HepG2 (cell line): ENCODE data around the gene ATG4B. TPM values are rescaled to one million over a fixed set of nuclear protein-coding genes. Genes with fewer than 3 reads are reported as not detected.

Experiments used
- ADNP ChIP-seq: sonication (generic); formaldehyde crosslinking; IDR thresholded peaks from 2 replicates; pipeline ENCODE4 v1.4.0; 2020; ENCODE audit warnings: missing genetic modification reagents
- ELF4 ChIP-seq: sonication (generic); formaldehyde crosslinking; IDR thresholded peaks from 2 replicates; pipeline ENCODE4 v1.5.0; 2020; ENCODE audit warnings: missing genetic modification reagents, mild to moderate bottlenecking, moderate library complexity, borderline replicate concordance
- ETV6 ChIP-seq: sonication (generic); formaldehyde crosslinking; conservative IDR thresholded peaks from 2 replicates; pipeline ENCODE4 v1.4.0; 2020; ENCODE audit warnings: missing genetic modification reagents
- GZF1 ChIP-seq: sonication (generic); formaldehyde crosslinking; IDR thresholded peaks from 2 replicates; pipeline ENCODE4 v1.5.1; 2020; ENCODE audit warnings: mild to moderate bottlenecking, missing genetic modification reagents
- HDAC2 ChIP-seq: sonication (generic); formaldehyde crosslinking; IDR thresholded peaks from 2 replicates; pipeline ENCODE4 v1.4.0; 2020; ENCODE audit warnings: missing genetic modification reagents
- KAT7 ChIP-seq: IDR thresholded peaks from 2 replicates; pipeline ENCODE4 v1.6.1; 2018; ENCODE audit warnings: borderline replicate concordance, missing compliant biosample characterization
- KDM6A ChIP-seq: IDR thresholded peaks from 2 replicates; pipeline ENCODE4 v1.6.1; 2016; ENCODE audit warnings: low read depth
- MAF1 ChIP-seq: sonication (generic); formaldehyde crosslinking; IDR thresholded peaks from 2 replicates; pipeline ENCODE4 v1.5.0; 2020; ENCODE audit warnings: missing genetic modification reagents, borderline replicate concordance
- MAZ ChIP-seq, 2 experiments: sonication (generic) in 1 of 2; formaldehyde crosslinking in 1 of 2; IDR thresholded peaks; 2 replicates each; pipeline versions ENCODE4 v1.5.0 to v1.6.1; 2012 to 2020; ENCODE audit warnings: low read depth in 2 of 2, mild to moderate bottlenecking in 2 of 2, borderline replicate concordance in 1 of 2, improper control_type of control experiment in 1 of 2, low read length in 1 of 2, missing genetic modification reagents in 1 of 2, moderate library complexity in 1 of 2
- MIXL1 ChIP-seq: IDR thresholded peaks from 2 replicates; pipeline ENCODE4 v1.6.1; 2016
- RARA ChIP-seq: IDR thresholded peaks from 2 replicates; pipeline ENCODE4 v1.6.1; 2016; ENCODE audit warnings: missing genetic modification reagents, missing compliant biosample characterization
- REPIN1 ChIP-seq: sonication (generic); formaldehyde crosslinking; IDR thresholded peaks from 2 replicates; pipeline ENCODE4 v1.8.0; 2022; ENCODE audit warnings: missing genetic modification reagents, low read depth, mild to moderate bottlenecking, borderline replicate concordance
- RFX5 ChIP-seq: IDR thresholded peaks from 2 replicates; pipeline ENCODE4 v1.6.1; 2011; ENCODE audit warnings: low read depth, low read length, improper control_type of control experiment
- SIN3B ChIP-seq: fragments of 150-350 bp; IDR thresholded peaks from 2 replicates; pipeline ENCODE4 v1.6.1; 2014; ENCODE audit warnings: low read length
- SOX6 ChIP-seq, 2 experiments: fragments of 450-650 bp in 1 of 2; sonication (generic) in 1 of 2; formaldehyde crosslinking in 1 of 2; IDR thresholded peaks; 2 replicates each; pipeline versions ENCODE4 v1.4.0 to v1.6.1; 2017 to 2020; ENCODE audit warnings: antibody characterized with exemption in 1 of 2, mild to moderate bottlenecking in 1 of 2, missing genetic modification reagents in 1 of 2
- TCF7L2 ChIP-seq: IDR thresholded peaks from 2 replicates; pipeline ENCODE4 v1.6.1; 2011; ENCODE audit warnings: mild to moderate bottlenecking, low read depth, low read length, moderate library complexity
- ZBTB7A ChIP-seq: sonication (generic); formaldehyde crosslinking; IDR thresholded peaks from 2 replicates; pipeline ENCODE4 v1.8.0; 2022; ENCODE audit warnings: mild to moderate bottlenecking, missing genetic modification reagents
- ZFAT ChIP-seq: sonication (generic); formaldehyde crosslinking; conservative IDR thresholded peaks from 2 replicates; pipeline ENCODE4 v1.8.1; 2023; ENCODE audit warnings: missing genetic modification reagents, inconsistent platforms
- ZFP1 ChIP-seq: IDR thresholded peaks from 2 replicates; pipeline ENCODE4 v1.6.1; 2016
- ZMYM4 ChIP-seq: sonication (generic); formaldehyde crosslinking; IDR thresholded peaks from 2 replicates; pipeline ENCODE4 v1.8.1; 2023; ENCODE audit warnings: mild to moderate bottlenecking, missing genetic modification reagents
- ZNF33B ChIP-seq: sonication (generic); formaldehyde crosslinking; IDR thresholded peaks from 2 replicates; pipeline ENCODE4 v1.5.1; 2020; ENCODE audit warnings: mild to moderate bottlenecking, missing genetic modification reagents
- ZNF598 ChIP-seq: sonication (generic); formaldehyde crosslinking; IDR thresholded peaks from 2 replicates; pipeline ENCODE4 v1.5.1; 2020; ENCODE audit warnings: mild to moderate bottlenecking, missing genetic modification reagents, borderline replicate concordance
- ZNF616 ChIP-seq: sonication (generic); formaldehyde crosslinking; IDR thresholded peaks from 2 replicates; pipeline ENCODE4 v1.5.0; 2020; ENCODE audit warnings: low read depth, mild to moderate bottlenecking, missing genetic modification reagents
- ZNF703 ChIP-seq: sonication (generic); formaldehyde crosslinking; IDR thresholded peaks from 2 replicates; pipeline ENCODE4 v1.5.1; 2020; ENCODE audit warnings: missing genetic modification reagents, mild to moderate bottlenecking, moderate library complexity, borderline replicate concordance
- ZNF713 ChIP-seq: sonication (generic); formaldehyde crosslinking; IDR thresholded peaks from 2 replicates; pipeline ENCODE4 v1.4.0; 2020; ENCODE audit warnings: mild to moderate bottlenecking, missing genetic modification reagents
- ZNF724P ChIP-seq: sonication (generic); formaldehyde crosslinking; IDR thresholded peaks from 2 replicates; pipeline ENCODE4 v1.8.0; 2022; ENCODE audit warnings: missing genetic modification reagents, borderline replicate concordance
- polyA plus RNA-seq, 8 experiments: library from polyadenylated mRNA; depleted of rRNA in 3 of 8; stranded (reverse) in 7 of 8; unstranded in 1 of 8; fragments of >200 nt; fragmentation: Illumina TruSeq in 4 of 8; extraction: Trizol in 4 of 8; gene quantifications; 2 replicates each; pipeline versions ENCODE4 v1.2.1 to v1.2.3, GENCODE V29; 2011 to 2016; ENCODE audit warnings: low read depth in 4 of 8, missing spikeins in 1 of 8, mixed read lengths in 1 of 8; ENCODE audit not compliant: insufficient read depth in 1 of 8
- total RNA-seq, 5 experiments: library from RNA; depleted of rRNA; stranded (reverse); fragments of >200 nt; fragmentation: Illumina TruSeq; extraction: Trizol; gene quantifications; 2 replicates each; pipeline ENCODE4 v1.2.3, GENCODE V29; 2016; ENCODE audit warnings: low read depth in 1 of 5
- TF ChIP-seq, protein P1 (sequence below): sonication (generic); formaldehyde crosslinking; IDR thresholded peaks from 2 replicates; pipeline ENCODE4 v1.5.0; 2020; ENCODE audit warnings: missing genetic modification reagents
- TF ChIP-seq, protein P2 (sequence below): sonication (generic); formaldehyde crosslinking; conservative IDR thresholded peaks from 2 replicates; pipeline ENCODE4 v1.4.0; 2020; ENCODE audit warnings: missing genetic modification reagents
- TF ChIP-seq, protein P3 (sequence below), 2 experiments: fragments of 450-650 bp in 1 of 2; sonication (generic) in 1 of 2; formaldehyde crosslinking; IDR thresholded peaks; 2 replicates each; pipeline versions ENCODE4 v1.5.0 to v1.8.0; 2020 to 2022; ENCODE audit warnings: mild to moderate bottlenecking in 1 of 2, missing genetic modification reagents in 1 of 2

Gene ATG4B
- total and polyA plus RNA-seq, 2 of the 13 experiments (the other 11 are each of a cell fraction or from before 2014, with no cell fraction given), result 95.5 to 239 TPM

DNA sequence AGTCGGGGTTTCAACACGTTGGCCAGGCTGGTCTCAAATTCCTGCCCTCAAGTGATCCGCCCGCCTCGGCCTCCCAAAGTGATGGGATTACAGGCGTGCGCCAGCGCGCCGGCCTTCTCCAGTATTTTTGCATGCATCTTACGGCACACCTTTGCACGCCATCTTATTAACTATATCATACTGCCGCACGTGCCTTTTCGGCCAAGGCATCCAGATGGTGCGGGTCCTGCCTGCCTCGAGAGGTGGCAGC is 63.6 kb downstream of the ATG4B start (continued):
- TF ChIP-seq ADNP, result no peak
- TF ChIP-seq, protein P1, sequence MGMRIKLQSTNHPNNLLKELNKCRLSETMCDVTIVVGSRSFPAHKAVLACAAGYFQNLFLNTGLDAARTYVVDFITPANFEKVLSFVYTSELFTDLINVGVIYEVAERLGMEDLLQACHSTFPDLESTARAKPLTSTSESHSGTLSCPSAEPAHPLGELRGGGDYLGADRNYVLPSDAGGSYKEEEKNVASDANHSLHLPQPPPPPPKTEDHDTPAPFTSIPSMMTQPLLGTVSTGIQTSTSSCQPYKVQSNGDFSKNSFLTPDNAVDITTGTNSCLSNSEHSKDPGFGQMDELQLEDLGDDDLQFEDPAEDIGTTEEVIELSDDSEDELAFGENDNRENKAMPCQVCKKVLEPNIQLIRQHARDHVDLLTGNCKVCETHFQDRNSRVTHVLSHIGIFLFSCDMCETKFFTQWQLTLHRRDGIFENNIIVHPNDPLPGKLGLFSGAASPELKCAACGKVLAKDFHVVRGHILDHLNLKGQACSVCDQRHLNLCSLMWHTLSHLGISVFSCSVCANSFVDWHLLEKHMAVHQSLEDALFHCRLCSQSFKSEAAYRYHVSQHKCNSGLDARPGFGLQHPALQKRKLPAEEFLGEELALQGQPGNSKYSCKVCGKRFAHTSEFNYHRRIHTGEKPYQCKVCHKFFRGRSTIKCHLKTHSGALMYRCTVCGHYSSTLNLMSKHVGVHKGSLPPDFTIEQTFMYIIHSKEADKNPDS, result no peak
- TF ChIP-seq ZNF33B (CRISPR knock-in tag), result no peak
- TF ChIP-seq, protein P2, sequence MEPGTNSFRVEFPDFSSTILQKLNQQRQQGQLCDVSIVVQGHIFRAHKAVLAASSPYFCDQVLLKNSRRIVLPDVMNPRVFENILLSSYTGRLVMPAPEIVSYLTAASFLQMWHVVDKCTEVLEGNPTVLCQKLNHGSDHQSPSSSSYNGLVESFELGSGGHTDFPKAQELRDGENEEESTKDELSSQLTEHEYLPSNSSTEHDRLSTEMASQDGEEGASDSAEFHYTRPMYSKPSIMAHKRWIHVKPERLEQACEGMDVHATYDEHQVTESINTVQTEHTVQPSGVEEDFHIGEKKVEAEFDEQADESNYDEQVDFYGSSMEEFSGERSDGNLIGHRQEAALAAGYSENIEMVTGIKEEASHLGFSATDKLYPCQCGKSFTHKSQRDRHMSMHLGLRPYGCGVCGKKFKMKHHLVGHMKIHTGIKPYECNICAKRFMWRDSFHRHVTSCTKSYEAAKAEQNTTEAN (CRISPR knock-in tag), result no peak
- TF ChIP-seq KDM6A (CRISPR knock-in tag), result no peak
- TF ChIP-seq MAF1, result no peak
- TF ChIP-seq GZF1 (CRISPR knock-in tag), result no peak
- 0 out of 2 replicates have a peak, but pooled peaks have one; percentile 62 for TF ChIP-seq ZNF598
- TF ChIP-seq ZBTB7A (CRISPR knock-in tag), result no peak
- no peak for TF ChIP-seq ZNF713
- TF ChIP-seq KAT7, result peak; percentile 49; the same call in 1 of the 2 replicates
- no peak for TF ChIP-seq ZMYM4 (CRISPR knock-in tag)
- TF ChIP-seq ZNF616 (CRISPR knock-in tag), result no peak
- no peak; the same call in 1 of the 2 replicates for TF ChIP-seq ZNF703 (CRISPR knock-in tag)
- TF ChIP-seq ZFP1, result 0 out of 2 replicates have a peak, but pooled peaks have one; percentile 52
- no peak for TF ChIP-seq TCF7L2
- TF ChIP-seq MAZ (IDR thresholded peaks at IDR 0.05; ENCODE audit: borderline replicate concordance, low read depth, low read length), result no peak
- TF ChIP-seq MAZ (CRISPR knock-in tag; IDR thresholded peaks at IDR 0.05; ENCODE audit: low read depth), result no peak
- no peak for TF ChIP-seq ELF4 (CRISPR knock-in tag)
- TF ChIP-seq SIN3B, result no peak
- TF ChIP-seq ZNF724P, result no peak
- 0 out of 2 replicates have a peak, but pooled peaks have one; percentile 67 for TF ChIP-seq HDAC2 (CRISPR knock-in tag)
- no peak for TF ChIP-seq ZFAT
- no peak for TF ChIP-seq RARA
- 0 out of 2 replicates have a peak, but pooled peaks have one; percentile 25 for TF ChIP-seq MIXL1 (CRISPR knock-in tag)
- TF ChIP-seq, protein P3, sequence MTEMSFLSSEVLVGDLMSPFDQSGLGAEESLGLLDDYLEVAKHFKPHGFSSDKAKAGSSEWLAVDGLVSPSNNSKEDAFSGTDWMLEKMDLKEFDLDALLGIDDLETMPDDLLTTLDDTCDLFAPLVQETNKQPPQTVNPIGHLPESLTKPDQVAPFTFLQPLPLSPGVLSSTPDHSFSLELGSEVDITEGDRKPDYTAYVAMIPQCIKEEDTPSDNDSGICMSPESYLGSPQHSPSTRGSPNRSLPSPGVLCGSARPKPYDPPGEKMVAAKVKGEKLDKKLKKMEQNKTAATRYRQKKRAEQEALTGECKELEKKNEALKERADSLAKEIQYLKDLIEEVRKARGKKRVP (CRISPR knock-in tag; IDR thresholded peaks at IDR 0.05), result peak in 1 of 2 experiments; percentile 59; a peak in 1 of 4 replicates
- no peak for TF ChIP-seq SOX6 (IDR thresholded peaks at IDR 0.05)
- TF ChIP-seq SOX6 (CRISPR knock-in tag; IDR thresholded peaks at IDR 0.05), result no peak
- TF ChIP-seq RFX5, result no peak
- TF ChIP-seq ETV6 (CRISPR knock-in tag), result no peak
- TF ChIP-seq REPIN1 (CRISPR knock-in tag), result no peak
